ENCODE results near the gene IVNS1ABP.

GRCh38 chr1:185351734-185352466 lies 34.9 kb upstream of the IVNS1ABP start:
- no peak for TF ChIP-seq CTCF (IDR thresholded peaks at IDR 0.05)
- no peak for TF ChIP-seq POLR2A (IDR thresholded peaks at IDR 0.05)
- TF ChIP-seq POLR2AphosphoS5 (IDR thresholded peaks at IDR 0.05) = no peak

All from stomach (tissue), 4 donors.